ENCODE results near the gene KRT75.

Gene KRT75

GRCh38 chr12:52440821-52441319 is 6.7 kb upstream of the KRT75 start:
- DNase-seq (ENCODE audit: insufficient read length, low spot score) (no peak), FAIRE-seq (no peak)
- TF ChIP-seq, protein P1, sequence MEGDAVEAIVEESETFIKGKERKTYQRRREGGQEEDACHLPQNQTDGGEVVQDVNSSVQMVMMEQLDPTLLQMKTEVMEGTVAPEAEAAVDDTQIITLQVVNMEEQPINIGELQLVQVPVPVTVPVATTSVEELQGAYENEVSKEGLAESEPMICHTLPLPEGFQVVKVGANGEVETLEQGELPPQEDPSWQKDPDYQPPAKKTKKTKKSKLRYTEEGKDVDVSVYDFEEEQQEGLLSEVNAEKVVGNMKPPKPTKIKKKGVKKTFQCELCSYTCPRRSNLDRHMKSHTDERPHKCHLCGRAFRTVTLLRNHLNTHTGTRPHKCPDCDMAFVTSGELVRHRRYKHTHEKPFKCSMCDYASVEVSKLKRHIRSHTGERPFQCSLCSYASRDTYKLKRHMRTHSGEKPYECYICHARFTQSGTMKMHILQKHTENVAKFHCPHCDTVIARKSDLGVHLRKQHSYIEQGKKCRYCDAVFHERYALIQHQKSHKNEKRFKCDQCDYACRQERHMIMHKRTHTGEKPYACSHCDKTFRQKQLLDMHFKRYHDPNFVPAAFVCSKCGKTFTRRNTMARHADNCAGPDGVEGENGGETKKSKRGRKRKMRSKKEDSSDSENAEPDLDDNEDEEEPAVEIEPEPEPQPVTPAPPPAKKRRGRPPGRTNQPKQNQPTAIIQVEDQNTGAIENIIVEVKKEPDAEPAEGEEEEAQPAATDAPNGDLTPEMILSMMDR (IDR thresholded peaks at IDR 0.05; ENCODE audit: insufficient read depth, missing control alignments) = no peak

DNA sequence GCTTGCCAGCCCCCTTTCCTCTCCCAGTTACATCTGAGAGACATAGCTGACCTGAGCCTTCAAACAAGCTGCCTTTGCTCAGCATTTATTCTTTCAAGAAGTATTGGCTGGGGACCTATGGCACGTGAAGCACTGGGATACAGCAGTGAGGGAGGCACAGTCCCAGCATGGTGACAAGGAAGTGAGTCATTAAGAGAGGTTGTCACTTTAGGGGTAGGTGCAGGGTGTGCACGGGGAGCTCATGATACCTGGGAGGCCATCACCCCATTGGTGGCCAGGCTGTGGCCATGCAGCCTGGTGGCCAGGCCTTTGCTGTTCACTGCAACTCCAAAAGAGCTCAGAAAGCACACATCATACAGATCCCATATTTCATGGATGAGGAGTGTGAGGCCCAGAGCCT is 5.7 kb upstream of the KRT75 start:
- TF ChIP-seq, protein P1 (IDR thresholded peaks at IDR 0.05; ENCODE audit: insufficient read depth, missing control alignments) = no peak
- FAIRE-seq (no peak), DNase-seq (ENCODE audit: insufficient read length, low spot score) (no peak)

DNA sequence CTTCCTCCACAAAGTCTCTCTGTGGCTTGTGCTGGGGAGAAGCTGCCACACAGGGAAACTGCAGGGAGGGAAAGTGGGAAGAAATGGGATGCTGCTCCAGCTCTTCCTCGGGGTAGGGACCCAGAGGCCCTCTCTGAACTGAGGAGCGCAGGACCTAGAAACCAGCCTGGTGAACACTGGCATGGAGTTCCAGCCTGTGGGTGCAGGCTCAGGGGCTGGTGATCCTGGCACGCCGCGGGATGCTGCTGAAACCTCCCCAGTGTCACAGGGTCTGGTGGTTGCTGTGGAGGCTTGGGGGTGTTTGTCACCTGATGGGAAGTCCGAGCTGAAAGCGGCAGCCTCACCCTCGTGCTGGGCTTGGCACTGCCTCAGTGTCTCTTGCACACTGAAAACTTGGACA is 5.2 kb upstream of the KRT75 start:
- no peak for FAIRE-seq

GRCh38 chr12:52438305-52439301 is 4.4 kb upstream of the KRT75 start:
- FAIRE-seq = no peak
- no peak for DNase-seq (ENCODE audit: insufficient read length, low spot score)
- TF ChIP-seq, protein P1 (IDR thresholded peaks at IDR 0.05; ENCODE audit: insufficient read depth, missing control alignments) = no peak

More for the DNA sequence above, 5.2 kb upstream of the KRT75 start:
- TF ChIP-seq, protein P1 (IDR thresholded peaks at IDR 0.05; ENCODE audit: insufficient read depth, missing control alignments) = no peak
- DNase-seq (ENCODE audit: insufficient read length, low spot score) = no peak

GRCh38 chr12:52437508-52437907 is 3.3 kb upstream of the KRT75 start:
- FAIRE-seq = no peak
- TF ChIP-seq, protein P1 (IDR thresholded peaks at IDR 0.05; ENCODE audit: insufficient read depth, missing control alignments) = no peak

GRCh38 chr12:52436828-52437474 is 2.8 kb upstream of the KRT75 start:
- no peak for DNase-seq (ENCODE audit: insufficient read length, low spot score)
- FAIRE-seq = no peak
- TF ChIP-seq, protein P1 (IDR thresholded peaks at IDR 0.05; ENCODE audit: insufficient read depth, missing control alignments) = no peak

More at GRCh38 chr12:52437508-52437907, 3.3 kb upstream of the KRT75 start:
- no peak for DNase-seq (ENCODE audit: insufficient read length, low spot score)
